Stomach (tissue), 4 donors: ENCODE results near the gene UBXN2A.

ENCODE experiments used
- CTCF ChIP-seq, 7 experiments: fragments of 450-650 bp in 4 of 7; fragments of 200-600 bp in 3 of 7; sonication (generic) in 3 of 7; IDR thresholded peaks; one replicate each; pipeline ENCODE4 v1.5.1; 2016 to 2019; ENCODE audit warnings: antibody characterized with exemption in 7 of 7, control low read depth in 2 of 7, mild to moderate bottlenecking in 1 of 7
- POLR2A ChIP-seq, 4 donors: fragments of 450-650 bp; IDR thresholded peaks; one replicate each; pipeline ENCODE4 v1.6.1; 2016; ENCODE audit warnings: antibody characterized with exemption in 4 of 4, control low read depth in 2 of 4, mild to moderate bottlenecking in 1 of 4, moderate library complexity in 1 of 4
- POLR2AphosphoS5 ChIP-seq, 3 donors: sonication (generic); formaldehyde crosslinking; IDR thresholded peaks; one replicate each; pipeline ENCODE4 v1.6.1; 2016; ENCODE audit warnings: antibody characterized with exemption in 3 of 3

GRCh38 chr2:23994567-23994966, 54.3 kb downstream of the UBXN2A start:
- TF ChIP-seq POLR2A (IDR thresholded peaks at IDR 0.05), result no peak
- no peak for TF ChIP-seq CTCF (IDR thresholded peaks at IDR 0.05)
- no peak for TF ChIP-seq POLR2AphosphoS5 (IDR thresholded peaks at IDR 0.05)
